T-helper 1 cell treated with Interleukin-12 subunit alpha and Interleukin-12 subunit beta and Interleukin-4 antibody, amounts not matched to agents 30 μg/mL and 1 μg/mL, for 36 hours (primary cell): ENCODE data around the gene BMI1.
"Not testable (repeated sequence)": the region's sequence is repeated elsewhere in the genome, so short reads cannot be mapped to it uniquely, and the experiment has no call there.

Experiments used
- H3K27ac Mint-ChIP-seq: one replicate; pipeline ENCODE4 v1.8.0; 2021; ENCODE audit warnings: mild to moderate bottlenecking, mixed read lengths
- H3K27me3 Mint-ChIP-seq: one replicate; pipeline ENCODE4 v1.8.0; 2021; ENCODE audit warnings: low read depth, mixed read lengths
- H3K36me3 Mint-ChIP-seq: one replicate; pipeline ENCODE4 v1.8.0; 2021; ENCODE audit warnings: low read depth, mixed read lengths
- H3K4me1 Mint-ChIP-seq: one replicate; pipeline ENCODE4 v1.8.0; 2021; ENCODE audit warnings: low read depth, mixed read lengths
- H3K4me3 Mint-ChIP-seq: one replicate; pipeline ENCODE4 v1.8.0; 2021; ENCODE audit warnings: mild to moderate bottlenecking, moderate library complexity, mixed read lengths
- H3K9me3 Mint-ChIP-seq: one replicate; pipeline ENCODE4 v1.8.0; 2021; ENCODE audit warnings: mixed read lengths

Gene BMI1

DNA sequence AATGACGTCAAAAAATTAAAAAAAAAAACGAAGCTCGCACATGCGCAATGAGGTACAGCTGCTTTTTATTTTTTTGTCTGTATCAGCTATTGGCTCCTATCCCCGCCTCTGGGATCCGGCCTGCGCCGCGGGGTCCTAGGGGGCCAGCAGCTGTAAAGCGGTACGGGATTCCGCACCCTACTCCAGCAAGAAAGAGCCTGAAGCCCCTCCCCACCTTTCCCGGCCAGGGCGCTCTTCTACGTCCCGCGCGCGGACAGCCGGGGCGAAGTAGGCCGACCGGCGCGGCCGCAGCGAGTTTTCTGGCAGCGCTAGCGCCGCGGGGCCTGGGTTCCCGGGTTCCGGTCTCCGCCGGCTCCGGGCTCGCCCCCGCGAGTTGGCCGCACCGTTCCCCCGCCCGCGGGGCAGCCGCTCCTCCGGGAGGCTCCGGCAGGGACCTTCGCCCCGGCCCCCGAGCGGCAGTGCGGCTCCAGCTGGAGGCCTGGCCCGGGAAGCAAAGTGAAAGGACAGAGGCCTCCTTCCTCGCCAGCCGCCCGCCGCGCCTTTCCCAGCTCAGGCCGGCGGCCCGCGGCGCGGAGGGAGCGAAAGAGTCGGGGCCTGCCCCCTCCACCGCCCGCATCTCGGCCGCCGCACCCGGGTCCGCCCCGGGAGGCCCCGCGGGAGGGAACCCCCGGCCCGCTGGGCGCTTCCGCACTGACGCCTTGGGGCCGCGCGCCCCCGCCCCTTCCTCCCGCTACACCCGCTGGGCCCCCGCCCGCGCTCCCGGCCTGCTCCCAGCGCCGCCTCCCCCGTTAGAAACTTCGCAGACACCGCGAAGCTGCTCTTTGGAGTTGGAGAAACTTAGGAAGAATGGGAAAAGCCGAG is 19.7 kb downstream of the BMI1 start:
- Mint-ChIP-seq H3K27me3 (peaks cover 74% of the 10 kb centered on the region), H3K4me3 (peak overlapping the region; percentile 86), H3K4me1 (peaks cover 39% of the 10 kb centered on the region), H3K36me3 (peaks cover 5% of the 10 kb centered on the region), H3K27ac (peak overlapping the region; percentile 93), H3K9me3 (no peaks in the 10 kb centered on the region)

DNA sequence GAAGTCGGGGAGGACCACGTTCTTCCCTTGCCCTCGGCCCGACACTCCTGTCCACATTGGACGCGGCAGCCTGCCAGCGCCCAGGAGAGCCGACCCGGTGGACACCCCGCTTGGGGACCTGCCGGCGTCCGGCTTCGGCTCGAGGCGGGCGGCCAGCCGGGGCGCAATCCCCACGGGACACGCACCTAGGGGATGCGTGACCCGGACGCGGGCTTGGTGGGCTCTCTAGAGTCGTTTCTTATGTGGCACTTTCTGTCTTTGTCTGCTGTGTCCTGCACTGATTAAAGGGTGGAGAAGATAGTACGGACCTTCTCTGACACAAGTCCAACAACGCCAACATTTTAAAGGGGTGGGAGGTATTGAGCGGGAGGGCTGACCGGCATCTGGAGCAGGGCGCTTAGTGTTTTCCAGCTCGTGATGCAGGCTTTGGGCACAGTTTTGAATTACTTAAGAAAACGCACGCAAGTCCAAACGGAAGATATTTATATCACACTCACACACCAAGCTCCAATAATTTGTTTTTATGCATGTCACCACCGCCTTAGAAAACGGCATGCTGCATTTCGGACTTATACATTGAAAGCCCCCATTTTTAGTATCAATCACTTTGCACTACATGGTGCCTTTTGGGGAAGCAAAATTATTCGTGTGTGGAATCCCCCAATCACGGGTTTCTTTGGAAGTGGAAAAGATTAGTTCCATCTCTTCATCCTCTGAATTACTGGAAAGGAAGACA is 20.5 kb downstream of the BMI1 start:
- H3K27ac Mint-ChIP-seq: peak overlapping the region; percentile 57
- H3K9me3 Mint-ChIP-seq: no peaks in the 10 kb centered on the region
- H3K4me3 Mint-ChIP-seq: peak overlapping the region; percentile 67
- peaks cover 81% of the 10 kb centered on the region for H3K27me3 Mint-ChIP-seq
- peaks cover 5% of the 10 kb centered on the region for H3K36me3 Mint-ChIP-seq
- H3K4me1 Mint-ChIP-seq: peaks cover 42% of the 10 kb centered on the region

DNA sequence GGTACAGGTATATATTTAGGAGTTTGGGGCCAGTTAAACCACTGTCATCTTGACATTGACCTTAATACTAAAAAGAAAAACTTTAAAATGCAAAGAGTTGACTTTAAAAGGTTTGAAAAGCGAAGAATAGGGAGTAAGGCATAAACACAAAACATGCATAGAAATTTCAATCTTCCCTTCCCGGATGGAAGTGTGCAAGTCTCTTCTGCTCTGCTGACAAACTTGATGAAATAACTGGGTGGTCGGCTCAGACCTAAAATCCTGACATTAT is 21.0 kb downstream of the BMI1 start:
- H3K4me1 Mint-ChIP-seq: peaks cover 43% of the 10 kb centered on the region
- H3K4me3 Mint-ChIP-seq: peak overlapping the region; percentile 67
- H3K27me3 Mint-ChIP-seq: peaks cover 82% of the 10 kb centered on the region
- peaks cover 6% of the 10 kb centered on the region for H3K36me3 Mint-ChIP-seq
- no peaks in the 10 kb centered on the region for H3K9me3 Mint-ChIP-seq
- H3K27ac Mint-ChIP-seq: peak overlapping the region; percentile 50

DNA sequence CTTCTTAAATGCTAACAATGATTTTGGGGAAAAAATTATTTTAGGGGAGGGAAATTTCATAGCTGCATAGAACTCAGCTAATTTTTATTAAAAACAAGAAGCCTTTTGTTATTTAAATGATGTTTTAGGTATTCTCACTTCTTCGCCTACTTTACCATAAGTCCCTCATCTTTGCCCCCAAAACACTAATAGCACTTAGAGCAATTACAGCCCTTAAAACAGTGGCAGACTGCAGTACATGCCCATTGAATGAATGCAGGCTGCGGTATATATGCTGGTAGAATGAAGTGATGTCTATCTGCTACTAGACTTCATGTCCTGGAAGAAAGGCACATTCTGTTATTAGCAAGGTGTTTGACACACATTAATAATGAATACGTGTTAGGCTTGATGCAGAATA is 21.5 kb downstream of the BMI1 start:
- Mint-ChIP-seq H3K27me3 (peaks cover 80% of the 10 kb centered on the region), H3K36me3 (peaks cover 6% of the 10 kb centered on the region), H3K4me3 (no peak overlapping the region), H3K27ac (no peak overlapping the region), H3K9me3 (no peaks in the 10 kb centered on the region), H3K4me1 (peaks cover 39% of the 10 kb centered on the region)

DNA sequence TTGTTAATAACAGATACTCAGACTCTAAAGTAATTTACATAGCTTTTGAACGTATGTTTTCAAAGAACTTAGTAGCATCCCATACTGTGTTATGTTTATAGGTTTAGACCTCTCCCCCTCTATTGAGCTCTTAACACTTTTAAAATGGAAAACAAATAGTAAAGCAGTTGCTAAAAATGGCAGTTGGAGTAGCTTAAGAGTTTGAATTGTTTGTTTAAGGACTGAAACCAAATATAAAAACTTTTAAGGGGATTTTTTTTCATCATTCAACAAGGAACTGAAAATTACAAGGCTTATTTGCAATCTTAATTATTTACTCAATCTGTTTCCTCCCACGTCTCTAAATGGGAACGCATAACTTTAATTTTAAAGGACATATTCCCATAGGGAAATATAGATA is 22.8 kb downstream of the BMI1 start:
- H3K36me3 Mint-ChIP-seq: peaks cover 6% of the 10 kb centered on the region
- H3K9me3 Mint-ChIP-seq: no peaks in the 10 kb centered on the region
- no peak overlapping the region for H3K27ac Mint-ChIP-seq

DNA sequence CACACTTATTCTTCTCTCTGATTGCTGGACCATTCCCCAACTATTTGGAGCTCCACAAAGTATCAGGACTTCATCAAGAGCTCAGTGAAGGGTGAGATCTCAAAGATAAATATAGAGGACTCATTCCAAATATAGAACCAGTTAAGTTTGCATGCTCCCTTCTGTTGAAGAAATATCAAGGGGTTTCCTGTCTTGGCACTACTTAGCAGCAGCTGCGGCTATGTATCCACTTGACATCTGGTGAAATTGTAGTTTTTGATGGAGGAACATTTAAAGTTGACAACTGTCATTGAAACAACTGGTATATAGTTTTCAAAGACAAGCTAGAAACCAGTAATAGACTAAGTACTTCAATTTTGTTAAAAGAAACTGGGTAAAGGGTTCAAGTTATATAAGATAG is 23.4 kb downstream of the BMI1 start:
- Mint-ChIP-seq H3K4me1 (peaks cover 27% of the 10 kb centered on the region), H3K9me3 (no peaks in the 10 kb centered on the region), H3K36me3 (peaks cover 6% of the 10 kb centered on the region), H3K4me3 (peak overlapping the region; percentile 70), H3K27me3 (peaks cover 79% of the 10 kb centered on the region), H3K27ac (peak overlapping the region; percentile 14)

More for the DNA sequence above, 22.8 kb downstream of the BMI1 start:
- Mint-ChIP-seq H3K4me3 (no peak overlapping the region), H3K4me1 (peaks cover 31% of the 10 kb centered on the region), H3K27me3 (peaks cover 79% of the 10 kb centered on the region)

DNA sequence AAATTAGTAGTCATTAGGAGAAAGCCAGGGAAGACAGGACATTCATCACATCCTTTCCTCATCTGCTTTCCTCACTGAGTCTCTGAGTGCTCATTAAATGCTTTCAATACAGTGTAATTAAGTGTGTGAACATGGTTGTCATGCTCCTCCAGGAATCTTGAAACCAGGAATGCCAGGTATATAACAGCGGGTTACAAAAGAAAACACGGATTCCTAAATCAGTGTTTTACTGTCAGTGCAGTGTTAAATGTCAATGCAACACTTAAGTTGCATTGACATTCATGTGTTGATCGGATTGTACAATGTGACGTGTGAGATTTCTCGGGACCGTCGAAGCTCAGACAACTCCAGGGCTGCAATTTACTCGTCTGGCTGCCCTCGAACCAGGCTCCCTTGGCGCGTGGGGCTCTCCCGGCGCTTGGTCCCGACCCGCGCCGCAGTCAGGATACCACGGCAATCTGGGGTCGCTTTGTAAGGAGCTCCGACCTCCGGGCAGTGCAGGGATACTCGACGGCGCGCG is 23.9 kb downstream of the BMI1 start:
- H3K4me3 Mint-ChIP-seq: peak overlapping the region; percentile 70
- peak overlapping the region; percentile 41 for H3K27ac Mint-ChIP-seq
- peaks cover 80% of the 10 kb centered on the region for H3K27me3 Mint-ChIP-seq
- H3K4me1 Mint-ChIP-seq: peaks cover 25% of the 10 kb centered on the region
- no peaks in the 10 kb centered on the region for H3K9me3 Mint-ChIP-seq
- H3K36me3 Mint-ChIP-seq: peaks cover 6% of the 10 kb centered on the region

DNA sequence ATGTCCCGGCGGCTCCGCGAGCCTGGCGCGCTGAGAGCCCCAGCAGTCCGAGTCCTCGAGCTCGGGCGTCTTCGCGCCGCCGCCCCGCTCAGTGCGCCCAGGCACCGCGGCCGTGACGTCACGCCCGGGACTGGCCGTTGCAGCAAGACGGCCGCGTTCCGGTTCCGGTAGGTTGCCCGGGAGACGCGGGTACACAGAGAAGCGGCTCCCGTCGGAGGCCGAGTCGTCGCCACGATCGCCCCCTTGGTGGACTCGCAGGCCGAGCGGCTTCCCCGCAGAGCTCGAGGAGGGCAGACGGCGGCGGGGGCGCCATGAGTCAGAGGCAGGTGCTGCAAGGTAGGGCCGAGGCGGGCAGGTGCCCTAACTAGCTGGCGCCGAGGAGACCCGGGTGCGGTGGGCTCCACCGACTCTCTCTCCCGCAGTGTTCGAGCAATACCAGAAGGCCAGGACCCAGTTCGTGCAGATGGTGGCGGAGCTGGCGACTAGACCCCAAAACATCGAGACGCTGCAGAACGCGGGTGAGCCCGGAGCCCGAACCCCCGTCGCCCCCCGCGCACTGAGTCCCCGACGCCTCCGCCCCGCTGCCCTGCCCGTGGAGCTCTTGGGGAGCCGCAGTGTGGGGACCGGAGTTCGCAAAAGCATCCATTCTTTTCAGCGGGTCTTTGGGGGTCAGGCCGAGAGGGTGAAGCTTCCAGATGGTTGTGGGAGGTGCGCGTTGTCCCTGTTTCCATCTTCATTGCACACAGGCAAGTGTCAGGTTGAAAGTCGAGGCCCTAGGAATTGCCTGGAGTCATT is 24.6 kb downstream of the BMI1 start, which contains the start of gene SPAG6:
SPAG6 (plus strand) TSS at position 196 of the 795 bp plus-strand sequence; CDS start at position 312, 116 bp downstream.
- peaks cover 75% of the 10 kb centered on the region for H3K27me3 Mint-ChIP-seq
- H3K4me1 Mint-ChIP-seq: peaks cover 22% of the 10 kb centered on the region

DNA sequence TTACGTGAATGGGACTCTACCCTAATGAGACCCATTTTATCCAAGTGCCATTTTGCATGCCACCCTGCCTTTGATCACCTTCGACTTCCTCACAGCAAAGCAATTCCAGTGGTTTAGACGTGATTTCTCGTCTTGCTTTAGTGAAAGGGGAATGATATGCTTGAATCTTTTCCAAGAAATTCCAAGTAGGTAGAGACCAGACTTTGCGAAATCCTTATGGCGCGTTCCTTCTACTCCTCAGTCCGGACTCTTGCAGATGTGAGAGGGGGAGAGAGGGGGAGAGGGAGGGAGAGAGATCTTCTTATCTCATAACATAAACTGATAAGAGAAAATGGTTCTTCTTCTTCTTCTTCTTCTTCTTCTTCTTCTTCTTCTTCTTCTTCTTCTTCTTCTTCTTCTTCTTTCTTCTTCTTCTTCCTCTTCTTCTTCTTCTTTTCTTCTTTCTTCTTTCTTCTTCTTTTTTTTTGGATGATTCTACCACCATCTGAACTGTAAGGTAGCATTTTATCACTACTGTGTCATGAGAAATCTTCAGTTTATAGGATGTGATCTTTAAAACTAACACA is 25.3 kb downstream of the BMI1 start:
- peak overlapping the region; percentile 66 for H3K27ac Mint-ChIP-seq
- peaks cover 6% of the 10 kb centered on the region for H3K36me3 Mint-ChIP-seq
- peak overlapping the region; percentile 80 for H3K4me3 Mint-ChIP-seq
- H3K4me1 Mint-ChIP-seq: peaks cover 22% of the 10 kb centered on the region
- H3K9me3 Mint-ChIP-seq: no peaks in the 10 kb centered on the region
- peaks cover 77% of the 10 kb centered on the region for H3K27me3 Mint-ChIP-seq

More for the DNA sequence above, 24.6 kb downstream of the BMI1 start, which contains the start of gene SPAG6:
- Mint-ChIP-seq H3K27ac (peak within 1 kb of the TSS; percentile 66), H3K9me3 (no peaks in the 10 kb centered on the region), H3K4me3 (peak within 1 kb of the TSS; percentile 80), H3K36me3 (peaks cover 6% of the 10 kb centered on the region)

DNA sequence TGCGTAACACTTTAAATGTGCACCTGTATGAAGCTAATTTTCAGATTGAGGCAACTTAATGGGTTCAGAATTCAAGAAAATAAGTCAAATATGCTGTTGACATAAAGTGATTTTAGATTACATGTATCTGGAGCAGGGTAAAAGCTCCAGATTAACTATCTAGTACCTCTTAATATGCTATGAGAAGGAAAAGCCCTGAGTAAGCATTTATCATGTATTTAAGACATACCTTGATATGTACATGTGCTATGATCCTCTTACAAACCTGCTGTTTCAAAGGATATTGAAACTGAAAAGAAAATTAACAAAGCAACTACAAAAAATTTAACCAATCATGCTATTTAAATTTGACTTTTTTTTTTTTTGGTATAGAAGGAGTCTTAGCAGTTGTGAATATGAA is 28.9 kb downstream of the BMI1 start:
- Mint-ChIP-seq H3K9me3 (no peaks in the 10 kb centered on the region), H3K36me3 (peaks cover 3% of the 10 kb centered on the region), H3K4me1 (peaks cover 8% of the 10 kb centered on the region), H3K27me3 (peaks cover 52% of the 10 kb centered on the region), H3K27ac (no peak overlapping the region), H3K4me3 (no peak overlapping the region)

DNA sequence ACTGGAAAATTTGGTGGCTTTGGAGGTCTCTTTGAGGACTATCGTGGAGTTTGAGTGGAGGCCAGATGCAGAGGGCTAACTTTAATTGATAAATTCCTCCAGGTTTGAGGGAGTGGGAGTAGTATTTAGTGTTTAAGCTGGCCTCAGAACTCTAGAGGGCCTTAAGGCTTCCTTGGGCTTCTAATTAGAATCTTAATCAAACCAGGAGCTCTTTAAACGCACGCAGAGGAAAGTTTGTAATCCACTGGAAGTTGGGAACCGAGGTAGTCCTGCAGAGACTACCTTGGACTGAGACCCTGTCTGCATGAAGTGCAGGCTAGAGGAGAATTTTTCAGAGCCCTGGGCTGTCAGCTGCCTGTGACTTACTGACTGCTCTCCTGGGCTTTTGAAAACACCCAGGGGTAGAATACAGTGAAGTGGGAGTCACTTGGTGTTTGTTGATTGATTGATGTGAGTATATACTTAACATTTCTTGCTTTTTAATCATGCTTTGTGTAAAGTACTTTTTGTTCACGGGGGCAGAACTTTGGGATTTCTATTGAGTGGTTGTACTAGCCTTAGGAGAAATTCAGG is 30.3 kb downstream of the BMI1 start:
- Mint-ChIP-seq H3K4me3 (no peak overlapping the region), H3K27me3 (peaks cover 44% of the 10 kb centered on the region), H3K9me3 (no peaks in the 10 kb centered on the region), H3K36me3 (peaks cover 1% of the 10 kb centered on the region), H3K4me1 (peaks cover 3% of the 10 kb centered on the region), H3K27ac (no peak overlapping the region)

DNA sequence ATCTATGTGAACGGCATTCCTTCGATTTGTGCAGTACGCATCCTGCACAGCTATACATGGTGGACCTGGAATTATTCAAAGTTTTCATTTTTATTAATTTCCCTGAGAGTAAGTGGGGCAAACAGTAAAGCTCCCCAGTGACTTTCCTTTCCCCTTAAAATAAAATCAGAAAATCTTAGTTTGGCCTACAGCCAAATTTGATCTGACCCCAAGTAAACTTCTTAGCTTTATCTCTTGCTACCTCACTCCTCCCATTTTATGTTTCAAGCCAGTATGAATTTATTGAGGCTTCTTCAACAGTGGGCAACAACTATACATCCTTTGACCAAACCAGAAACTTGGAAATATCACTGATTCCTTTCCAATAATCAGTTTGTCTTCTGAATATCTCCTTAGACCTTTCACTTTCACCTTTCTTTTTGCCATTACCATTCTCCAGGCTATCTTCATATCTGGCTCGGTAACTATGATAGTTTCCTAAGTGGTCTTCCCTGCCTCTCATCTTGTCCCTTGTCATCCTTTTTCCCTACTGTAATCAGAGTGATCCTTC is 35.5 kb downstream of the BMI1 start:
- Mint-ChIP-seq H3K9me3 (no peaks in the 10 kb centered on the region), H3K4me3 (no peak overlapping the region), H3K27ac (no peak overlapping the region), H3K27me3 (peaks cover 13% of the 10 kb centered on the region), H3K4me1 (peaks cover 5% of the 10 kb centered on the region), H3K36me3 (no peaks in the 10 kb centered on the region)

DNA sequence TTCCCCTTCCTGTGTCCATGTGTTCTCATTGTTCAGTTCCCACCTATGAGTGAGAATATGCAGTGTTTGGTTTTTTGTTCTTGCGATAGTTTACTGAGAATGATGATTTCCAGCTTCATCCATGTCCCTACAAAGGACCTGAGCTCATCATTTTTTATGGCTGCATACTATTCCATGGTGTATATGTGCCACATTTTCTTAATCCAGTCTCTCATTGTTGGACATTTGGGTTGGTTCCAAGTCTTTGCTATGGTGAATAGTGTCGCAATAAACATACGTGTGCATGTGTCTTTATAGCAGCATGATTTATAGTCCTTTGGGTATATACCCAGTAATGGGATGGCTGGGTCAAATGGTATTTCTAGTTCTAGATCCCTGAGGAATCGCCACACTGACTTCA is 36.9 kb downstream of the BMI1 start:
- H3K27ac Mint-ChIP-seq, H3K36me3 Mint-ChIP-seq, H3K4me3 Mint-ChIP-seq, H3K9me3 Mint-ChIP-seq, H3K4me1 Mint-ChIP-seq: not testable (repeated sequence)
- peaks cover 13% of the 10 kb centered on the region for H3K27me3 Mint-ChIP-seq
